ENCODE data around the gene TEAD3. TPM values are rescaled to one million over a fixed set of nuclear protein-coding genes. Genes with fewer than 3 reads are reported as not detected.

TEAD3 gene
- total RNA-seq, 1 donor from 2014 or later, result 75.5 TPM

DNA sequence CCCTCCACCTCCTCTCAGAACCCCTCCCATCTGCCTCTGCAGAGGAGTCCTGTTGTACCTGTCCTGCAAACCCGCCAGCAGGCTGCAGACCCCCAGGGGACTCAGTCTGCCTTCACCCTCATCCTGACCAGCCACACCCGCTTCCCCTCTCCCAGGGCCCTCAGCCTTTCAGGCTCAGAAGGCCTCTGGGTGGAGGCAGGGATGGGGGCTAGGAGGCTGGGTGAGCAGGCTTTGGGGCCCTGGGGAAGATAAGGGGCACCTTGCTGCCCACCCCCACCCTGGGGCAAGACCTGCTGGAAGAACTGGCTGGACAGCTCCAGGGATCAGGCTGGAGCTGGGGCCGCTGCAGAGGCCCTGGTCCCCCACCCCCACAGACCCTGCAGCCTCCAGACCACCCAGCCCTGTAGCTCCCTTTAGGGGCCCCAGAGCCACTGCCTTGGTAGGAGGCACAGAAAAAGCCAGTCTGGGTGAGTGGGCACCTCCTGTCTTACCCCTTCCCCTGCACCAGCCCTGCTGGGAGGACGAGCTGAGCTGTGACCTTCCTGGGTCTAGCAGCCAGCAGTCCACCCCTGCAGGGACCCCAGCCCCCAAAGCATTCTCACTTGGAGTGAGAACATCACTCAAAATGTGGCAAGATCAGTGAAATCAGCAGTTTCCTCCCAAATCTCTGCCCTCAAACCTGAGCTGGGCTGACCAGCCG, 5.2 kb downstream of the TEAD3 start:
- Histone ChIP-seq H3K4me3 (ENCODE audit: insufficient read depth, low read depth, low read length) (no peak overlapping the region), H3K36me3 (ENCODE audit: insufficient read depth, low read length) (no peaks in the 10 kb centered on the region), H3K4me1 (ENCODE audit: insufficient read depth, low read length) (peaks cover 77% of the 10 kb centered on the region), H3K4me2 (ENCODE audit: low read length) (peak overlapping the region; percentile 88), H3K9me3 (ENCODE audit: insufficient read depth, low read depth, low read length) (no peaks in the 10 kb centered on the region), H3K27me3 (ENCODE audit: insufficient read depth, low read length) (no peaks in the 10 kb centered on the region), H3K9ac (ENCODE audit: low read length) (peak overlapping the region; percentile 67), H2AFZ (ENCODE audit: low read depth, low read length) (no peak overlapping the region), H3K27ac (ENCODE audit: low read depth, low read length) (no peak overlapping the region), H3K79me2 (ENCODE audit: insufficient read depth, low read length) (peaks cover 95% of the 10 kb centered on the region), H4K20me1 (ENCODE audit: insufficient read depth, low read length) (peaks cover 61% of the 10 kb centered on the region)
- H3K27ac Mint-ChIP-seq (ENCODE audit: unreplicated experiment), result peak overlapping the region; percentile 89
- TF ChIP-seq EZH2 (IDR thresholded peaks at IDR 0.05; ENCODE audit: insufficient read depth, low read length), result no peak
- TF ChIP-seq, protein P1, sequence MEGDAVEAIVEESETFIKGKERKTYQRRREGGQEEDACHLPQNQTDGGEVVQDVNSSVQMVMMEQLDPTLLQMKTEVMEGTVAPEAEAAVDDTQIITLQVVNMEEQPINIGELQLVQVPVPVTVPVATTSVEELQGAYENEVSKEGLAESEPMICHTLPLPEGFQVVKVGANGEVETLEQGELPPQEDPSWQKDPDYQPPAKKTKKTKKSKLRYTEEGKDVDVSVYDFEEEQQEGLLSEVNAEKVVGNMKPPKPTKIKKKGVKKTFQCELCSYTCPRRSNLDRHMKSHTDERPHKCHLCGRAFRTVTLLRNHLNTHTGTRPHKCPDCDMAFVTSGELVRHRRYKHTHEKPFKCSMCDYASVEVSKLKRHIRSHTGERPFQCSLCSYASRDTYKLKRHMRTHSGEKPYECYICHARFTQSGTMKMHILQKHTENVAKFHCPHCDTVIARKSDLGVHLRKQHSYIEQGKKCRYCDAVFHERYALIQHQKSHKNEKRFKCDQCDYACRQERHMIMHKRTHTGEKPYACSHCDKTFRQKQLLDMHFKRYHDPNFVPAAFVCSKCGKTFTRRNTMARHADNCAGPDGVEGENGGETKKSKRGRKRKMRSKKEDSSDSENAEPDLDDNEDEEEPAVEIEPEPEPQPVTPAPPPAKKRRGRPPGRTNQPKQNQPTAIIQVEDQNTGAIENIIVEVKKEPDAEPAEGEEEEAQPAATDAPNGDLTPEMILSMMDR (IDR thresholded peaks at IDR 0.05; ENCODE audit: insufficient read depth, low read depth, low read length), result no peak
- peaks cover 3% of the 10 kb centered on the region for H3K36me3 Mint-ChIP-seq (ENCODE audit: low read depth, unreplicated experiment)
- FAIRE-seq, result no peak
- no peak for DNase-seq (ENCODE audit: low read depth)
- no peaks in the 10 kb centered on the region for H3K27me3 Mint-ChIP-seq (ENCODE audit: low read depth, unreplicated experiment)
- H3K9me3 Mint-ChIP-seq (ENCODE audit: unreplicated experiment), result peaks cover 1% of the 10 kb centered on the region
- peaks cover 58% of the 10 kb centered on the region for H3K4me1 Mint-ChIP-seq (ENCODE audit: low read depth, unreplicated experiment)
- peak overlapping the region; percentile 76 for H3K4me3 Mint-ChIP-seq (ENCODE audit: unreplicated experiment)

DNA sequence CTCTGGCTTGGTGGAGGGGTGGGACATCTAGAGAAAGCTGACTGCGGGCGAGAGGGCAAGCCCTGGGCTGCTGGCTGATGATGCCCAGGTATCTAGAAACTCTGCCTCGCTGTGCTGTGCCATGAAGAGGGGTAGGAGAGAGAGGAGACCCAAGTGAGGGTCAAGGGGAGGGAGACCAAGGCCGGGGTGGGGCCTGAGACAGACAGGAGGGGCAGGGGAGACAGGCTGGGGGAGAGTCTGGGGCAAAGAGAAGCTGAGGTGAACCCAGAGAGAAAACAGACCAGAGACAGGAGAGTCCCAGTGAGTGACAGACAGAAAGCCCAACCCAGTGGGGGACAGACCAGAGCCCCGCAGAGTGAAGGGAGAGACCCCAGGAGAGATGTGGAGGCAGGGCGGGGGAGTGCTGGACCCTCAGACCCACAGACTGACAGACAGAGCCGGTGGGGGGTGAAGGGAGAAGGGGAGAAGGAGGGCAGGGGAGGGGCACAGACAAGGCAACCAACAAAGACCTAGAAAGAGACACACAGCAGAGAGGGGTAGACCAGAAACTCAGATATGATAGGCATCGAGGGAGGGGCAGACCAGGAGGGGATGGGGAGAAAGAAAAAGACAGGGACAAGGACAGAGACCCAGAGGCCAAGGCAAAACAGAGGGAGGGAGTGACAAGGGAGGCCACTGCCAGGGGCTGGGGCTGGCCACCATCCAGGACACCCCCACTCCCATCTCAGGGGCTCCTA, 5.9 kb downstream of the TEAD3 start:
- Histone ChIP-seq H3K27me3 (ENCODE audit: insufficient read depth, low read length) (no peaks in the 10 kb centered on the region), H3K27ac (ENCODE audit: low read depth, low read length) (no peak overlapping the region), H3K9me3 (ENCODE audit: insufficient read depth, low read depth, low read length) (no peaks in the 10 kb centered on the region), H3K9ac (ENCODE audit: low read length) (peak overlapping the region; percentile 67), H4K20me1 (ENCODE audit: insufficient read depth, low read length) (peaks cover 60% of the 10 kb centered on the region), H3K36me3 (ENCODE audit: insufficient read depth, low read length) (no peaks in the 10 kb centered on the region), H3K4me2 (ENCODE audit: low read length) (peak overlapping the region; percentile 88), H2AFZ (ENCODE audit: low read depth, low read length) (no peak overlapping the region), H3K4me3 (ENCODE audit: insufficient read depth, low read depth, low read length) (no peak overlapping the region), H3K79me2 (ENCODE audit: insufficient read depth, low read length) (peaks cover 99% of the 10 kb centered on the region), H3K4me1 (ENCODE audit: insufficient read depth, low read length) (peaks cover 83% of the 10 kb centered on the region)
- peak overlapping the region; percentile 89 for H3K27ac Mint-ChIP-seq (ENCODE audit: unreplicated experiment)
- H3K9me3 Mint-ChIP-seq (ENCODE audit: unreplicated experiment), result peaks cover 1% of the 10 kb centered on the region
- H3K36me3 Mint-ChIP-seq (ENCODE audit: low read depth, unreplicated experiment), result peaks cover 3% of the 10 kb centered on the region
- DNase-seq (ENCODE audit: low read depth), result no peak
- peaks cover 60% of the 10 kb centered on the region for H3K4me1 Mint-ChIP-seq (ENCODE audit: low read depth, unreplicated experiment)
- TF ChIP-seq EZH2 (IDR thresholded peaks at IDR 0.05; ENCODE audit: insufficient read depth, low read length), result no peak
- TF ChIP-seq, protein P1 (IDR thresholded peaks at IDR 0.05; ENCODE audit: insufficient read depth, low read depth, low read length), result no peak
- no peaks in the 10 kb centered on the region for H3K27me3 Mint-ChIP-seq (ENCODE audit: low read depth, unreplicated experiment)
- peak overlapping the region; percentile 78 for H3K4me3 Mint-ChIP-seq (ENCODE audit: unreplicated experiment)
- no peak for FAIRE-seq

Data from astrocyte (in vitro differentiated cells and primary cell).